OCI-LY3 (cell line): ENCODE results near the gene FYB1.

Experiments used
- EZH2phosphoT487 ChIP-seq: fragments of 200-600 bp; shearing (Covaris generic); IDR thresholded peaks from 2 replicates; pipeline ENCODE4 v1.6.1; 2018; ENCODE audit warnings: antibody characterized with exemption, mixed run types, low read depth
- TF ChIP-seq, protein P1 (sequence below): fragments of 200-600, 300-600 bp; sonication (generic); IDR thresholded peaks from 2 replicates; pipeline ENCODE4 v1.5.1; 2014; ENCODE audit warnings: antibody characterized with exemption, low read length, low read depth

DNA sequence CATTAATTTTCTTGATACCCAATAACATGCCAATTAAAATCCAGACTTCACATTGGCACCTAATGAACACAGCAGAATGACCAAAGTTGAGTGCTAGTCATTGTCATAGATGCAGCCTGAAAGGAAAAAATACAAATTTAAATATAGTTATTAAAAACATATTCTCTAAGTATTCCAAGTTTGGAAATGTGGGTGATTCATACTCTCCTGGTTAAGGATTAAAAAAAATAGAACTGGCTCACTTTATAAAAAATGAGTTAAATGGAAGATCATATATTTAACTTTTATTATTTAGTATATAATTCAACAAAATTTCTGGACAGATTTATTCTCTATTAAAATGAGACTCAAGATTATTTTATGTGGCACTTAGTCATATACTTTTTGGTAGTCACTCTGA is 112.0 kb downstream of the FYB1 start:
- TF ChIP-seq EZH2phosphoT487 = no peak
- TF ChIP-seq, protein P1, sequence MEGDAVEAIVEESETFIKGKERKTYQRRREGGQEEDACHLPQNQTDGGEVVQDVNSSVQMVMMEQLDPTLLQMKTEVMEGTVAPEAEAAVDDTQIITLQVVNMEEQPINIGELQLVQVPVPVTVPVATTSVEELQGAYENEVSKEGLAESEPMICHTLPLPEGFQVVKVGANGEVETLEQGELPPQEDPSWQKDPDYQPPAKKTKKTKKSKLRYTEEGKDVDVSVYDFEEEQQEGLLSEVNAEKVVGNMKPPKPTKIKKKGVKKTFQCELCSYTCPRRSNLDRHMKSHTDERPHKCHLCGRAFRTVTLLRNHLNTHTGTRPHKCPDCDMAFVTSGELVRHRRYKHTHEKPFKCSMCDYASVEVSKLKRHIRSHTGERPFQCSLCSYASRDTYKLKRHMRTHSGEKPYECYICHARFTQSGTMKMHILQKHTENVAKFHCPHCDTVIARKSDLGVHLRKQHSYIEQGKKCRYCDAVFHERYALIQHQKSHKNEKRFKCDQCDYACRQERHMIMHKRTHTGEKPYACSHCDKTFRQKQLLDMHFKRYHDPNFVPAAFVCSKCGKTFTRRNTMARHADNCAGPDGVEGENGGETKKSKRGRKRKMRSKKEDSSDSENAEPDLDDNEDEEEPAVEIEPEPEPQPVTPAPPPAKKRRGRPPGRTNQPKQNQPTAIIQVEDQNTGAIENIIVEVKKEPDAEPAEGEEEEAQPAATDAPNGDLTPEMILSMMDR = no peak
